Fibroblast of villous mesenchyme (primary cell): ENCODE data around the gene AKAP13. TPM values are rescaled to one million over a fixed set of nuclear protein-coding genes. Genes with fewer than 3 reads are reported as not detected.
A peak's percentile ranks its signal among the peaks of the same experiment; 100 is the strongest.

Experiments used
- DNase-seq: peaks from one replicate; pipeline ENCODE4 v3.0.0-alpha.2; 2010; ENCODE audit warnings: low read depth
- H3K4me3 ChIP-seq: 2 replicates; pipeline ENCODE4 v1.5.1; 2011; ENCODE audit warnings: low read depth, mild to moderate bottlenecking, low read length
- total RNA-seq: library from RNA; depleted of rRNA; stranded (reverse); fragments of >200 nt; gene quantifications from 2 replicates; pipeline ENCODE4 v1.2.3, GENCODE V29; 2012
- TF ChIP-seq, protein P1 (sequence below): IDR thresholded peaks from 2 replicates; pipeline ENCODE4 v1.5.1; 2012; ENCODE audit warnings: low read depth, mild to moderate bottlenecking, low read length; ENCODE audit not compliant: insufficient read depth

AKAP13 gene
- total RNA-seq, 1 donor = 164 TPM

DNA sequence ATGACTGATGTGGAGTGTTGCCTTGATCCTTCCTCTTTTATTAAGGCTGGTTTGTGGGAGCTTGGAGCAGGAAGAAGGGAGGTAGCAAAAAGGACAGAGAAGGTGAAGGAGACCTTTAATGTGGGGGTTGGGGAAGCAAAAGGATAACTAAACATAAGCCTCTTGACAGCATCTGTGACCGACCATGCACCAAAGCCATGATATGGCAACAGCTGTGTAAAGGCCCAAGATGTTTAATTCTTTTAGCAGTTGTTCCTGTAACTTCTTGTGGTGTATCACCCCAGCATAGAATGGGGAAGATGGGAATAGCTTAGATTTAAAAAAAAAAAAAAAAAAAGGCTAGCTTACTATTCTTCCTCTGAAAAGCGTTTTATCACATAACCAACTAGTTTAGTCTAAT, 219.6 kb downstream of the AKAP13 start:
- TF ChIP-seq, protein P1, sequence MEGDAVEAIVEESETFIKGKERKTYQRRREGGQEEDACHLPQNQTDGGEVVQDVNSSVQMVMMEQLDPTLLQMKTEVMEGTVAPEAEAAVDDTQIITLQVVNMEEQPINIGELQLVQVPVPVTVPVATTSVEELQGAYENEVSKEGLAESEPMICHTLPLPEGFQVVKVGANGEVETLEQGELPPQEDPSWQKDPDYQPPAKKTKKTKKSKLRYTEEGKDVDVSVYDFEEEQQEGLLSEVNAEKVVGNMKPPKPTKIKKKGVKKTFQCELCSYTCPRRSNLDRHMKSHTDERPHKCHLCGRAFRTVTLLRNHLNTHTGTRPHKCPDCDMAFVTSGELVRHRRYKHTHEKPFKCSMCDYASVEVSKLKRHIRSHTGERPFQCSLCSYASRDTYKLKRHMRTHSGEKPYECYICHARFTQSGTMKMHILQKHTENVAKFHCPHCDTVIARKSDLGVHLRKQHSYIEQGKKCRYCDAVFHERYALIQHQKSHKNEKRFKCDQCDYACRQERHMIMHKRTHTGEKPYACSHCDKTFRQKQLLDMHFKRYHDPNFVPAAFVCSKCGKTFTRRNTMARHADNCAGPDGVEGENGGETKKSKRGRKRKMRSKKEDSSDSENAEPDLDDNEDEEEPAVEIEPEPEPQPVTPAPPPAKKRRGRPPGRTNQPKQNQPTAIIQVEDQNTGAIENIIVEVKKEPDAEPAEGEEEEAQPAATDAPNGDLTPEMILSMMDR = no peak
- H3K4me3 ChIP-seq = no peak overlapping the region
- no peak for DNase-seq

DNA sequence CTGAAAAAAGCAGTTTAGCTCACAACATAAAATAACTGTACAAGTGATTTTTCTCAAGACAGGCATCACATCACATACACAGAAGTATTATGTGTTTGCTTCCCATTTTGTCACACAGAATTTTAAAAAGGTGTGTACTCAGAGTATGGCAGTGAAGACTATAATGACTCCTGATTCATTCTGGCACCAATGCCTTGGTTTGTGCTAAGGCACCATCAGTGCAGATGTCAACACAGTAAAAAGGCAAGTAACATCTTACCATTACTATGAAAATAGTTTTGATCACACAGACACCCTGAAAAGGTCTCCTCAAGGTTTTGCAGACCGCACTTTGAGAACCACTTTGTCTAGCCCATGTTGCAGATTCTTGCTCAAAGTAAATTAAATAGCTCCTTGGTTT, 222.8 kb downstream of the AKAP13 start:
- DNase-seq = no peak
- TF ChIP-seq, protein P1 = no peak
- H3K4me3 ChIP-seq = no peak overlapping the region

DNA sequence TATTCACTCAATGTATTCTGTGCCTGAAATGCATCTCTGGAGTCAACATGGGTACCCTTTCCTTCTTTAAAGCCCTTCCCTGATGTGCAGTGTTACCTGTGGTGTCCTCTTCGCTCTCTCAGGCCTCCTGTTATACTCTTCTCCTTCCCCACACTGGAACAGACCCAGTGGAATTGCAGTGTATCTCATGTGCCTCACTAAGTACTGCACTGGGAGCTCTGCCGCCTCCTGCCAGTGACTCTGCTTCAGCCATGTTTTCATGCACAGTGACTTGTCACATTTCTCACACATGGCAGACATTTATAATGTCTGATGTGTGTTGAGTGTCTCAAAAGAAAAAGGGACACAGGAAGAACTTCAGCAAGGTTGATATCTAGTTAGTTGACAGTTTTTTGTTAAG, 223.3 kb downstream of the AKAP13 start:
- DNase-seq = no peak
- TF ChIP-seq, protein P1 = no peak
- H3K4me3 ChIP-seq = no peak overlapping the region

DNA sequence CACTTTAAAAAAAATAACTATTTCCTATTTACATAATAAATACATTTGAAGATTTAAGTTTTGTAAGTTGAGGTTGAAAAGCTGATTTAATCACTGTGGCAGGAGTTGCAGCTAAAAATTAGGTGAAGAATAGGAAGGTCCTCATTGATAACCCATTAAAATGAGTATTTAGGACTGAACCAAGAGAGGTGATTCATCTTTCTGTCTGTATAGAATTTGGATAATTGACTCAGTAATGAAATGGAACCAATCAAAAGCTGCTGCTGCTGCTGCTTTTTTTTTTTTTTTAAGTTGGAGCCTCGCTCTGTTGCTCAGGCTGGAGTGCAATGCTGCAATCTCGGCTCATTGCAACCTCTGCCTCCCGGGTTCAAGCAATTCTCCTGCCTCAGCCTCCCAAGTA, 223.8 kb downstream of the AKAP13 start:
- no peak for DNase-seq
- no peak overlapping the region for H3K4me3 ChIP-seq
- TF ChIP-seq, protein P1 = no peak

DNA sequence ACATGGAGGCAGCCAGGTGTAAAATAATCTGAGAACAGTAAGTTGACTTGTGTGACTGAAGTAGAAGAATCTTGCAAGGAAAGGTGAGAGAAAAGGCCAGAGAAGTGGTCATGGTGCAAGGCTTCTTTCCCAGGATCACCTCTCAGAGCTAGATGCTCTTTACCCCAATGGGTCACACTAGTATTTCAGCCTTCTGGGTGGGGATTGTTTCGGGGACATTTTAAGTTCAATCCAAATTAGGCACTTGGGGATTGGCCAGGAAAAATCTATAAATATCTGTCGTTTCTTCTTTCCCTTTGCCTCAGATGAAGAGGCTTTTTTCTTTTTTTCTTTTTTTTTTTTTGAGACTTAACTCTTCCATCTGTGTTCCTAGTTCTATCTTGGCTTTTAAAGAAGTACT, 226.3 kb downstream of the AKAP13 start:
- no peak overlapping the region for H3K4me3 ChIP-seq
- no peak for DNase-seq
- TF ChIP-seq, protein P1 = no peak

DNA sequence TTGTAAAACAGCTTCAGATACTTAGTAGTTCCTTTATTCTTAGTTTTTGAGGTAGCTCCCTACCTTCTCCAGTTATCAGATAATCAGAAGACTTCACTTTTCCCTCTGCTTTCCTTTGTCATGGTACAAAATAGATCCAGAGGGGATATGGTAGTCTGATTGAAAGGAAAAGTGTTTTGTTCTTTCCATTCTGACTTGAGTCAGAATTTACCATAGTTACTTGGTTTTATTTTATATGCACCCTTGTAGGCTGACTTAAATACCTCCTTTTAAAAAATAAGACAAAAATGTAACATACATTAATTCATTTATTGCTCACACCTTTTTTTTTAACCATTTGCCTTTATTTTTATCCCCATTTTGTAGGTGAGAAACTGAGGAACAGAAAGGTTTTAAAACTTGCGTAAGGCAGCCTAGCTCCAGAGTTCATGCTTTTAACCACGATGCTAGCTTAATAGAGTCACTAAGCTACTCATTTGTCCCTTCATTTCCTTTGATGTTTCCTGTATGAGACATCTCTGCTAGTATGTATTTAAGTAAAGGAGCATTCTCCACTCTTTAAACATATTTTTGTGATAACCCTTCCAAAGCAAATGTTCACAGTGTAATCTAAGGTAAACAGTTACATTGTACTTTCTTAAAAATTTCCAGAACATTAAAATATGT, 226.9 kb downstream of the AKAP13 start:
- DNase-seq = peak; percentile 39
- no peak overlapping the region for H3K4me3 ChIP-seq
- TF ChIP-seq, protein P1 = no peak

DNA sequence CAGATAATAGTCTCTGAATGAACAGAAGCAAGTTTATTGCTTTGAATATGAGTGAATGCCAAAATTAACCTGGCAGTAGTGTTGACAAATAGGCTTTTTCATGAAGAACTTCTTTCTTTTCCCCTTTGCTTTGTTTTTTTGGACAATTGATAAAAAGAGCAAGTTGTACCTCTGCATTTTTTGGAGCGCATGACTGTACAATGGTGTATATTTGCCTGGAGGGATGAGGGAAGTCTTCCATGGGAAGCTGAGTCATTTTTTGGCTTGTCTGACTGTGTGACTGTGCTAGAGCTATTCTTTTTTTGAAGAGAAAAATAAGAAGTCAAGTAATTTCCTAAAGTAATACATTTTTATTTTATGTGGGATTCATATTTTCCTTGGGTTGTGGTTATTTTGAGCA, 227.4 kb downstream of the AKAP13 start:
- no peak overlapping the region for H3K4me3 ChIP-seq
- DNase-seq = peak; percentile 81
- TF ChIP-seq, protein P1 = no peak
